ENCODE data around the gene RTN4IP1. TPM values are rescaled to one million over a fixed set of nuclear protein-coding genes. Genes with fewer than 3 reads are reported as not detected.

The RTN4IP1 gene
- polyA plus RNA-seq, 1 experiment = 3.1 TPM

DNA sequence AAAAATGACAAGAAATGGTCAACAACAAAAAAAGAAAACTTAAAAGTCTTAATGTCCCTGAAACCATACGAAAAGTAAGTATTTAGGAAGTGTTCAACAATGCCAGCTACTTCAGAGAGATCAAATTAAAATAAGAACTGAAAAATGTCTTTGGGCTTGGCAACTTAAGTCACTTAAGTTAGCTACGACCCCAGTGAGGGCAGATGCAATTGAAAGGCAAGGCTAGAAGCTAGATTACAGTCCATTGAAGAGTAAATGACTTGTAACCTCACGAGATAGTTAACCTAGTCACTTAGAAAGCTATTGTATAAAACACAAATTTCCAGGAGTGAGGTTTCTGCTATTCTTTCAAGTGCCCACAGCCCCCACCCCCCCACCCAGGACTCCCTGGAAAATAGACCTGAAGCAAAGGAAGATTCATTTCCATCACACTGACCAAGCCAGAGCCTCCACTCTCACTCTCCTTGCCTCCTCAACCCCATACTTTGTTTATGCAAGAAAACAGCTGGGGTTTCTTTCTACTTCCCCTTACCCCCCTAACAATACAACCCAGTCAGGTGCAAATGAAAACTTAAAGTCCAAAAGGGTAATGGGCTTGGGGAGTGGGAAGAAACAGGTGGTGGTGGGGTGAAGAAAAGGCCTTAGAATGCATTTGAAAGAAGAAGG, 14.6 kb downstream of the RTN4IP1 start:
- Histone ChIP-seq H3K36me3 (ENCODE audit: control insufficient read depth, insufficient read depth, low read length) (peaks cover 1% of the 10 kb centered on the region; the same call in 1 of the 2 replicates), H3K27me3 (ENCODE audit: control insufficient read depth, insufficient read depth, low read length) (no peaks in the 10 kb centered on the region), H3K4me3 (ENCODE audit: low read depth, low read length) (no peak overlapping the region)
- ChIA-PET POLR2A (no interaction called here), CTCF (no interaction called here)
- no peak for TF ChIP-seq CTCF (IDR thresholded peaks at IDR 0.05; ENCODE audit: insufficient read depth, low read depth, low read length)
- DNase-seq (ENCODE audit: low read depth) = no peak

- POLR2A ChIA-PET = no interaction called here
- DNase-seq (ENCODE audit: low read depth) = no peak
- Histone ChIP-seq H3K4me3 (ENCODE audit: low read depth, low read length) (no peak overlapping the region), H3K36me3 (ENCODE audit: control insufficient read depth, insufficient read depth, low read length) (peaks cover under 1% of the 10 kb centered on the region; the same call in 1 of the 2 replicates), H3K27me3 (ENCODE audit: control insufficient read depth, insufficient read depth, low read length) (no peaks in the 10 kb centered on the region)
- CTCF ChIA-PET = interaction anchor here (1.0 kb wide), 1 partner anchor 11 kb away, joined by 3 read pairs; no protein-coding TSS in a partner anchor
- no peak for TF ChIP-seq CTCF (IDR thresholded peaks at IDR 0.05; ENCODE audit: insufficient read depth, low read depth, low read length)
Measured at GRCh38 chr6:106614166-106614565, 15.1 kb downstream of the RTN4IP1 start.

DNA sequence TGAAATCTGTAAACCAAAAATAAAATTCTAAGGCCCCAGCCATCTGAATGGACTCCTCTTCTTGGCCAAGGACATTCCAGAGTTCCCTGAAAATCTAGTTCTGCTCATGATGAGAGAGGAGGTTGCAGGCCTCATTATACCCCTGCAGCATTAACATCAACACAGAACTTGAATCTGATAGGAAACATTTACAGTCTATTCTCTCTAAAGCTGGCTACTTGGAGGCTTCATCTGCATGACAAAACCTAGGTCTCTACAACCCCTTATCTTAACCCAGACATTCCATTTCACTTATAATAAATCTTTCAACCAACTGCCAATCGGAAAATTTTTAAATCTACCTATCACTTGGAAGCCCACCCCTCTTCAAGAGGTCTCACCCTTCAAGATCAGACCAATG, 15.7 kb downstream of the RTN4IP1 start:
- Histone ChIP-seq H3K4me3 (ENCODE audit: low read depth, low read length) (no peak overlapping the region), H3K27me3 (ENCODE audit: control insufficient read depth, insufficient read depth, low read length) (no peaks in the 10 kb centered on the region), H3K36me3 (ENCODE audit: control insufficient read depth, insufficient read depth, low read length) (no peaks in the 10 kb centered on the region)
- TF ChIP-seq CTCF (IDR thresholded peaks at IDR 0.05; ENCODE audit: insufficient read depth, low read depth, low read length) = no peak
- POLR2A ChIA-PET = no interaction called here
- no peak for DNase-seq (ENCODE audit: low read depth)
- CTCF ChIA-PET = interaction anchor here (1.0 kb wide), 2 partner anchors 8 to 10 kb away, joined by 3 read pairs; no protein-coding TSS in a partner anchor

DNA sequence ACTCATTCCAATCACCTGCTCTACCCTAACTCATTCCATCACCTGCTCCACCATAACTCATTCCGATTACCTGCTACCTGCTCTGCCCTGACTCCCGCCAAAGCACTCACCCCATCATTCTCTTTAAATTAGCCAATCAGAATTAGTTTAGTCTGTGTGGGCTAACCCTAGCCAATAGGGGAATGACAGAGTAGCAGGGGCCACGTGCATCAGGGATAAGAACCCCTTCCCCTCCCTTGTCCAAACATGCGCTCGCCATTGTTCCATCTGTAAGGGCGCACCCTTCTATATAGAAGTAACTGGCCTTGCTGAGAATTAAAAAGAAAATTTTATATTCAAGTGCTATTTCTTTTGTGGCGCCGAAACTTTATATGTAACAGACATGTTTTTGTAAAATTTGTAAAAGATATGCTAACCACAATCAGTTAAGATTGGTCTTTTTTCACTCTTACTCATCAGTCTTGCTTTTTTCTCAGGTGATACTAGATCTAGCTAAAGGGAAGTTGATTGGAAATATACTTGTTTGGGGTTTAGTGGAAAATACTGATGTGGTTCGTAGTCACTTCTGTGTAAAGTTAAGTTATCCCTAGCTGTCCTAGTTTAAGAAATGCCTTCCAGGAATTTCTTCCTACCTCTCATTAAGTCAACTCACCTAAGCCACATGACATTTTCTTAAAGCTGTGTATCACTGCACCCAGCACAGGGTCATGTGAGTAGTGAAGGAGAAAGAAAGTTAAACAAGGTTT, 16.5 kb downstream of the RTN4IP1 start:
- CTCF ChIA-PET = interaction anchor here (1.0 to 1.4 kb wide), 2 partner anchors 9 kb away, joined by 3 read pairs; no protein-coding TSS in a partner anchor
- no peaks in the 10 kb centered on the region for H3K27me3 ChIP-seq (ENCODE audit: control insufficient read depth, insufficient read depth, low read length)
- H3K36me3 ChIP-seq (ENCODE audit: control insufficient read depth, insufficient read depth, low read length) = no peaks in the 10 kb centered on the region
- DNase-seq (ENCODE audit: low read depth) = no peak
- POLR2A ChIA-PET = no interaction called here
- no peak for TF ChIP-seq CTCF (IDR thresholded peaks at IDR 0.05; ENCODE audit: insufficient read depth, low read depth, low read length)
- H3K4me3 ChIP-seq (ENCODE audit: low read depth, low read length) = no peak overlapping the region

DNA sequence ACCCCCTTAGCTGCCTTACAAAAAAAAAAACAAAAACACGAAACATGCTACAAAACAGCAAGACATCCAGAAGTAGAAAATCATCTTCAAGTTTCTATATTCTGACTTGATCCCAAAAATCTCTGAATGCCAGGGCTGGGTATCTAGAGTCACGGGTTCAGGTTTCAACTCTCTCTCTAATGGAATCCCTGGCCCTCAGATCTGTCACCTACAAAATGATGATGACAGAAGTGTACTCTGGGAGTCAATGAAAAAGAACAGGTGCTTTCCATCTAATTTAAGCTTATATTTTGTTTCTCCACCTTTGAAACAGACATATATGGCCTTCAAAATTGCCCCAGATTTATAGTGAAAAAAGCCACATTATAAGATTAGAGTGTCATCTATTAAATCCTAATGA, 18.3 kb downstream of the RTN4IP1 start:
- POLR2A ChIA-PET = no interaction called here

More for the DNA sequence above, 18.3 kb downstream of the RTN4IP1 start:
- DNase-seq (ENCODE audit: low read depth) = no peak
- TF ChIP-seq CTCF (IDR thresholded peaks at IDR 0.05; ENCODE audit: insufficient read depth, low read depth, low read length) = no peak
- no peak overlapping the region for H3K4me3 ChIP-seq (ENCODE audit: low read depth, low read length)
- no peaks in the 10 kb centered on the region for H3K36me3 ChIP-seq (ENCODE audit: control insufficient read depth, insufficient read depth, low read length)
- CTCF ChIA-PET = interaction anchor here (1.1 to 1.4 kb wide), 2 partner anchors 11 to 45 kb away, joined by 3 read pairs; no protein-coding TSS in a partner anchor
- H3K27me3 ChIP-seq (ENCODE audit: control insufficient read depth, insufficient read depth, low read length) = no peaks in the 10 kb centered on the region

Measured in BJ (cell line).